Endothelial cell of umbilical vein (primary cell): Measurements from ENCODE around the gene RAB3IL1. TPM values are rescaled to one million over a fixed set of nuclear protein-coding genes. Genes with fewer than 3 reads are reported as not detected.

Experiments
- BruUV-seq: library from RNA; stranded (reverse); fragments of 400-500 nt; replicated peaks from 2 replicates; lab custom pipeline; 2021; lab: Mats Ljungman, UMichigan
- CTCF ChIA-PET: fragments of 300-600, 350-600 bp; sonication (Branson Sonifier 250); formaldehyde crosslinking; loops from one replicate; lab custom pipeline; 2021; ENCODE audit warnings: antibody characterized with exemption, inconsistent platforms; lab: Charles Lee
- POLR2A ChIA-PET: fragments of 300-600, 350-600 bp; sonication (Branson Sonifier 250); formaldehyde crosslinking; loops from one replicate; lab custom pipeline; 2021; ENCODE audit warnings: antibody characterized with exemption, inconsistent platforms; lab: Charles Lee
- DNase-seq: peaks from one replicate; pipeline ENCODE4 v3.0.0-alpha.2; 2011; ENCODE audit warnings: low read depth, low spot score
- FAIRE-seq: peaks from 2 replicates; lab custom pipeline; 2011; peaks lifted over from hg19 to GRCh38; lab: Jason Lieb, UNC
- H2AFZ ChIP-seq: 2 replicates; pipeline ENCODE4 v1.6.0; 2012; ENCODE audit warnings: low read depth, low read length, control low read depth, inconsistent platforms
- H3K27ac ChIP-seq: 2 replicates; pipeline ENCODE4 v1.5.1; 2011; ENCODE audit warnings: low read depth, mild to moderate bottlenecking, control low read depth, low read length, moderate library complexity; ENCODE audit not compliant: insufficient read depth
- H3K27me3 ChIP-seq, 2 experiments: 2 replicates each; pipeline versions ENCODE4 v1.6.0 to v1.6.1; 2011; ENCODE audit warnings: low read length in 2 of 2, mixed read lengths in 1 of 2; ENCODE audit not compliant: control insufficient read depth in 2 of 2, insufficient read depth in 2 of 2
- H3K36me3 ChIP-seq, 2 experiments: 2 replicates in 1 of 2; 3 replicates in 1 of 2; pipeline ENCODE4 v1.5.1; 2011; ENCODE audit warnings: low read length in 2 of 2, mild to moderate bottlenecking in 1 of 2, moderate library complexity in 1 of 2; ENCODE audit not compliant: control insufficient read depth in 2 of 2, insufficient read depth in 2 of 2; ENCODE audit errors: extremely low read depth in 1 of 2
- H3K4me1 ChIP-seq: 3 replicates; pipeline ENCODE4 v1.5.1; 2011; ENCODE audit warnings: mild to moderate bottlenecking, low read length; ENCODE audit not compliant: control insufficient read depth, insufficient read depth; ENCODE audit errors: extremely low read depth
- H3K4me2 ChIP-seq: 2 replicates; pipeline ENCODE4 v1.6.1; 2011; ENCODE audit warnings: low read length, control low read depth, mixed read lengths; ENCODE audit not compliant: insufficient read depth
- H3K4me3 ChIP-seq, 3 experiments: fragments of 200-600 bp in 1 of 3; sonication (generic), shearing (Covaris generic) in 1 of 3; replicated peaks in 1 of 3; 2 replicates each; pipeline ENCODE4 v1.5.1; 2011 to 2016; ENCODE audit warnings: control low read depth in 3 of 3, low read length in 3 of 3, mild to moderate bottlenecking in 2 of 3, inconsistent platforms in 1 of 3, low read depth in 1 of 3, moderate library complexity in 1 of 3; ENCODE audit not compliant: insufficient read depth in 1 of 3
- H3K79me2 ChIP-seq: 2 replicates; pipeline ENCODE4 v1.6.0; 2012; ENCODE audit warnings: low read length, inconsistent platforms; ENCODE audit not compliant: control insufficient read depth, insufficient read depth
- H3K9ac ChIP-seq: replicated peaks from 2 replicates; pipeline ENCODE3; 2011; ENCODE audit warnings: low read length, control low read depth; ENCODE audit not compliant: insufficient read depth; ENCODE audit errors: extremely low read depth
- H3K9me1 ChIP-seq: replicated peaks from 3 replicates; pipeline ENCODE4 v1.6.0; 2011; ENCODE audit warnings: mild to moderate bottlenecking, low read length; ENCODE audit not compliant: control insufficient read depth, insufficient read depth; ENCODE audit errors: extremely low read depth
- H3K9me3 ChIP-seq: replicated peaks from 2 replicates; pipeline ENCODE4 v1.5.1; 2012; ENCODE audit warnings: low read length, inconsistent platforms; ENCODE audit not compliant: control insufficient read depth, insufficient read depth
- H4K20me1 ChIP-seq: replicated peaks from 2 replicates; pipeline ENCODE3; 2011; ENCODE audit warnings: mild to moderate bottlenecking, low read length; ENCODE audit not compliant: control insufficient read depth, insufficient read depth; ENCODE audit errors: extremely low read depth
- CTCF ChIP-seq, 2 donors: IDR thresholded peaks; 1 replicate in 1 of 2; 2 replicates in 1 of 2; pipeline ENCODE4 v1.5.1; 2011; ENCODE audit warnings: low read length in 2 of 2, mild to moderate bottlenecking in 2 of 2, moderate library complexity in 2 of 2, control low read depth in 1 of 2, inconsistent platforms in 1 of 2, low read depth in 1 of 2; ENCODE audit not compliant: insufficient read depth in 1 of 2; ENCODE audit errors: extremely low read depth in 1 of 2
- EZH2 ChIP-seq: IDR thresholded peaks from 2 replicates; pipeline ENCODE4 v1.6.1; 2012; ENCODE audit warnings: borderline replicate concordance, low read depth, mild to moderate bottlenecking, moderate library complexity, low read length, inconsistent platforms; ENCODE audit not compliant: severe bottlenecking
- FOS ChIP-seq: IDR thresholded peaks from 2 replicates; pipeline ENCODE4 v1.6.1; 2011; ENCODE audit warnings: mild to moderate bottlenecking, low read length, moderate library complexity, borderline replicate concordance; ENCODE audit not compliant: insufficient read depth
- GATA2 ChIP-seq: IDR thresholded peaks from 2 replicates; pipeline ENCODE4 v1.7.0; 2011; ENCODE audit warnings: low read depth, mild to moderate bottlenecking, moderate library complexity, mixed read lengths, low read length; ENCODE audit not compliant: insufficient read length, insufficient read depth
- JUN ChIP-seq: IDR thresholded peaks from 2 replicates; pipeline ENCODE4 v1.6.1; 2011; ENCODE audit warnings: borderline replicate concordance, low read depth; ENCODE audit not compliant: insufficient read length, insufficient read depth
- MYC ChIP-seq: IDR thresholded peaks from one replicate; pipeline ENCODE4 v1.6.1; 2011; ENCODE audit warnings: mild to moderate bottlenecking, low read depth, low read length
- POLR2A ChIP-seq: IDR thresholded peaks from 2 replicates; pipeline ENCODE4 v1.6.1; 2012; ENCODE audit warnings: low read depth, mild to moderate bottlenecking, control low read depth, low read length
- POLR2AphosphoS5 ChIP-seq: IDR thresholded peaks from 2 replicates; pipeline ENCODE4 v1.6.1; 2012; ENCODE audit warnings: low read depth, mild to moderate bottlenecking, control low read depth, low read length, moderate library complexity; ENCODE audit not compliant: insufficient read depth
- dilution Hi-C: fragments of 300-500 bp; cut with MboI; formaldehyde crosslinking; loops from one replicate; pipeline ENCODE4 v1.15.0; 2019; ENCODE audit warnings: low sequenced_read_pairs; ENCODE audit not compliant: extremely low pct_ligation_motif_present
- intact Hi-C: fragments of 100-400 bp; cut with micrococcal nuclease; formaldehyde crosslinking; loops from one replicate; pipeline ENCODE4 v1.10.0; 2022
- polyA plus RNA-seq, 4 experiments: library from polyadenylated mRNA; depleted of rRNA in 3 of 4; stranded (reverse) in 3 of 4; unstranded in 1 of 4; fragments of >200 nt; gene quantifications; 2 replicates each; pipeline versions ENCODE4 v1.2.1 to v1.2.3, GENCODE V29; 2011 to 2012; ENCODE audit warnings: missing spikeins in 1 of 4
- total RNA-seq: library from RNA; stranded (reverse); gene quantifications from 2 replicates; pipeline ENCODE4 v1.2.3, GENCODE V29; 2021
- TF ChIP-seq, protein P1 (sequence below): IDR thresholded peaks from 2 replicates; pipeline ENCODE4 v1.6.1; 2011; ENCODE audit not compliant: insufficient read depth, insufficient read length

RAB3IL1 gene
- total and polyA plus RNA-seq, 2 donors (not counting 3 experiments of a cell fraction or from before 2014, with no cell fraction given): 1.8 to 3.6 TPM

DNA sequence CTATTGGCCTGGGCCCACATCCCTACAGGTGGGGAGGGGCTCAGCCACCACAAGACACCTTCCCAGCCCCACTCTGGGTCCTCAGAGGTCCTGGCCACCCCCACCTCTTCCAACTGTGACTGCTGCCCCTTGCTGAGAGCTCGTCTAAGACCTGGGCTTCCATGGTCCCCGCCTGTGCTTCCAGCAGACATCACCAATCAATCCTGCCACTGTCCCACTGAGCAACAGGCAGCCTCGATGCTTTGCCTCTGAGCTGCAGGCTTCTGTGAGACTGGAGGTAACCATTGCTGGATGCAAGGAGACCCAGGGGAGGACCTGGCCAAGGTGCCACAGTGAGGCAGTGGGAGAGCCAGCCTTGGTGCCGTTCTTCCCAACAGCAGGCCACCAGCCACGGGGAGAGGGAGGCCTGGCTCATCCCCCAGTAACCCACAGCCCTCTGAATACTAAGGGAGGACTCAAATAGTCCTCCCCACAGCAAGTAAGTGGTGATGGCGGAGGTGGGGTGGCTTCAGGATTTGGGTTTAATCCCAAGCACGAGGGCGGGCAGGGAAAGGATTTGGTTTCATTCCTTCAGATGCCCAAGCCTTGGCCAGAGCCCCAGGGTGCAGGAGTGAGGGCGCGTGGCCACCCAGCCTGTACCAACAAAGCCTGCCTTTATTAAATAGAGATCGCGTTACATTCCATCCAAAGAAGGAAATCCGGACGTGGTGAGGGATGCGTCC, 20.5 kb downstream of the RAB3IL1 start:
- no peak for FAIRE-seq
- Histone ChIP-seq H3K27ac (no peak overlapping the region), H3K9me1 (no peaks in the 10 kb centered on the region), H3K9me3 (no peaks in the 10 kb centered on the region), H3K4me1 (no peaks in the 10 kb centered on the region), H3K36me3 (no peaks in the 10 kb centered on the region), H2AFZ (no peak overlapping the region), H3K79me2 (no peaks in the 10 kb centered on the region), H3K27me3 (no peaks in the 10 kb centered on the region), H4K20me1 (no peaks in the 10 kb centered on the region), H3K9ac (no peak overlapping the region), H3K4me3 (no peak overlapping the region), H3K4me2 (no peak overlapping the region)
- dilution Hi-C loops (no loop called here), intact Hi-C loops (loop anchor here (1.0 kb wide), 1 partner anchor 26 kb away; no protein-coding TSS in a partner anchor)
- TF ChIP-seq EZH2 (no peak), POLR2AphosphoS5 (no peak), MYC (no peak), FOS (no peak), JUN (no peak), CTCF (IDR thresholded peaks at IDR 0.05; ENCODE audit: extremely low read depth in 1 of 2, insufficient read depth in 1 of 2, low read depth in 1 of 2, low read length in 2 of 2) (no peak), POLR2A (no peak), GATA2 (no peak)
- TF ChIP-seq, protein P1, sequence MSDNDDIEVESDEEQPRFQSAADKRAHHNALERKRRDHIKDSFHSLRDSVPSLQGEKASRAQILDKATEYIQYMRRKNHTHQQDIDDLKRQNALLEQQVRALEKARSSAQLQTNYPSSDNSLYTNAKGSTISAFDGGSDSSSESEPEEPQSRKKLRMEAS: no peak
- DNase-seq: no peak
- ChIA-PET POLR2A (no interaction called here), CTCF (interaction anchor here (0.7 to 16.0 kb wide), 16 partner anchors 9 to 212 kb away, joined by 3 to 416 read pairs (median 15); no protein-coding TSS in a partner anchor)
- BruUV-seq: no TSS peak
